Measurements from ENCODE around the gene NELL1.

The NELL1 gene

DNA sequence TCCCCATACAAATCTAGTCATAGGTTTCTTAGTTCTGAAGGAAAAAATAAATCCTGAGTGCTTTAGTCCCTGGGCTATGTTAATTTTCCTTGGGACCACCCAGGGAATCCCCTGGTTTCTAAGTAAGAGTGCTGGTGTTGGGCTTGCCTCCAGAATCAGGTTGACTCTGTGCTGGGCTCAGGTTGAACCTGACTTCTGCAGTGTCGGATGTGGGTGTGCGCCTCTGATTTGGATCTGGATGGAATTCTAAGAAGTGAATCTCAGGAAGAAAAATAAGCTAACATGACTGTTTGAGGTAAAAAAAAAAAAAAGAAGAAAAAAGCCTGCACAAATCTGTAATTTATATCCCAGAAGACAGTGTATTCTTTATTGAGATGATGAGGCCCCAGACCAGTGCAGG, 29.0 kb upstream of the NELL1 start:
- H3K4me3 ChIP-seq (replicated peaks in 1 of 2; ENCODE audit: low read depth in 2 of 2, low read length in 2 of 2) = no peak overlapping the region
- TF ChIP-seq, protein P1, sequence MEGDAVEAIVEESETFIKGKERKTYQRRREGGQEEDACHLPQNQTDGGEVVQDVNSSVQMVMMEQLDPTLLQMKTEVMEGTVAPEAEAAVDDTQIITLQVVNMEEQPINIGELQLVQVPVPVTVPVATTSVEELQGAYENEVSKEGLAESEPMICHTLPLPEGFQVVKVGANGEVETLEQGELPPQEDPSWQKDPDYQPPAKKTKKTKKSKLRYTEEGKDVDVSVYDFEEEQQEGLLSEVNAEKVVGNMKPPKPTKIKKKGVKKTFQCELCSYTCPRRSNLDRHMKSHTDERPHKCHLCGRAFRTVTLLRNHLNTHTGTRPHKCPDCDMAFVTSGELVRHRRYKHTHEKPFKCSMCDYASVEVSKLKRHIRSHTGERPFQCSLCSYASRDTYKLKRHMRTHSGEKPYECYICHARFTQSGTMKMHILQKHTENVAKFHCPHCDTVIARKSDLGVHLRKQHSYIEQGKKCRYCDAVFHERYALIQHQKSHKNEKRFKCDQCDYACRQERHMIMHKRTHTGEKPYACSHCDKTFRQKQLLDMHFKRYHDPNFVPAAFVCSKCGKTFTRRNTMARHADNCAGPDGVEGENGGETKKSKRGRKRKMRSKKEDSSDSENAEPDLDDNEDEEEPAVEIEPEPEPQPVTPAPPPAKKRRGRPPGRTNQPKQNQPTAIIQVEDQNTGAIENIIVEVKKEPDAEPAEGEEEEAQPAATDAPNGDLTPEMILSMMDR (IDR thresholded peaks at IDR 0.05; ENCODE audit: low read depth, low read length) = no peak

DNA sequence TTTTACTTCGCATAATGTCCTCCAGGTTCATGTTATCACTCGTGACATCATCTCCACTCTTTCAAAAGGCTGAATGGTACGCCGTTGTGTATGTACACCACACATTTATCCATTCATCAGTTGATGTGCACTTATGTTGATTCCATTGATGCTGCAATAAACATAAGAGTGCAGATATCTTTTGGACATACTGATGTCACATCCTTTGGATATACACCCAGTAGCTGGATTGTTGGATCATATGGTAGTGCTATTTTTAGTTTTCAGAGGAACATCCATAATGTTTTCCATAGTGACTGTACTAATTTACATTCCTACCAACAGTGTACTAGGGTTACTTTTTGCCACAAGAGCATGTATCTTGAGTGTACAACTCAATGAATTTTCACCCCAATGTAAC, 25.0 kb upstream of the NELL1 start:
- no peak overlapping the region for H3K4me3 ChIP-seq (replicated peaks in 1 of 2; ENCODE audit: low read depth in 2 of 2, low read length in 2 of 2)
- TF ChIP-seq, protein P1 (IDR thresholded peaks at IDR 0.05; ENCODE audit: low read depth, low read length) = no peak
- DNase-seq (ENCODE audit: low read depth in 2 of 2) = no peak

More for the DNA sequence above, 29.0 kb upstream of the NELL1 start:
- DNase-seq (ENCODE audit: low read depth in 2 of 2) = no peak

DNA sequence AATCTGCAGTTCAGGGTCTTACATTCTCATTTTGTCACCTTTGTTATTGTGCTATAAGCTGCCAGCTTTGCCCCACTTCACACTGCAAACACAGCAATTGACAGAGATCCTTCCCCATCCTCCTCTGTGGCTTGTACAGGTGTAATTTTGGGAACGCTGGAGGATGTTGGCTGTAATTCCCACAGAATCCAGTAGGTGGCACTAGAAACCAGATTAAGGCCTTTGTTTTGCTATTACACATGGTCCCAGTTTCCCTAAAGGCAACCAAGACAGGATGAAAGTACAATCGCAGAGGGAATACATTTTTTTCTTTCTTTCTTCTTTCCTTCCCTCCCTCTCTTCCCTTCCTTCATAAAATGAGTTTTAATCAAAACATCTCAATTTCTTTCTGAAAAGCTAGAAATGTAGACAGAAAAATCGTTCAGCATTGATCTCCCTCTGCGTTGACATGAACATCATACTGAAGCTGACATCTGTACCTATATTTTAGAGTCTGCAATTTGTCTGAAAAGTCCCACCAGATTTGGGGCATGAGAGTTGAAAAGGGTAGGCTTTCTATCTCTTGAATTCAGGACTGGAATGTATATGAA, 21.3 kb upstream of the NELL1 start:
- peak; percentile 57 to 67 for DNase-seq (ENCODE audit: low read depth in 2 of 2)
- H3K4me3 ChIP-seq (replicated peaks in 1 of 2; ENCODE audit: low read depth in 2 of 2, low read length in 2 of 2) = no peak overlapping the region
- TF ChIP-seq, protein P1 (IDR thresholded peaks at IDR 0.05; ENCODE audit: low read depth, low read length) = peak; percentile 85

DNA sequence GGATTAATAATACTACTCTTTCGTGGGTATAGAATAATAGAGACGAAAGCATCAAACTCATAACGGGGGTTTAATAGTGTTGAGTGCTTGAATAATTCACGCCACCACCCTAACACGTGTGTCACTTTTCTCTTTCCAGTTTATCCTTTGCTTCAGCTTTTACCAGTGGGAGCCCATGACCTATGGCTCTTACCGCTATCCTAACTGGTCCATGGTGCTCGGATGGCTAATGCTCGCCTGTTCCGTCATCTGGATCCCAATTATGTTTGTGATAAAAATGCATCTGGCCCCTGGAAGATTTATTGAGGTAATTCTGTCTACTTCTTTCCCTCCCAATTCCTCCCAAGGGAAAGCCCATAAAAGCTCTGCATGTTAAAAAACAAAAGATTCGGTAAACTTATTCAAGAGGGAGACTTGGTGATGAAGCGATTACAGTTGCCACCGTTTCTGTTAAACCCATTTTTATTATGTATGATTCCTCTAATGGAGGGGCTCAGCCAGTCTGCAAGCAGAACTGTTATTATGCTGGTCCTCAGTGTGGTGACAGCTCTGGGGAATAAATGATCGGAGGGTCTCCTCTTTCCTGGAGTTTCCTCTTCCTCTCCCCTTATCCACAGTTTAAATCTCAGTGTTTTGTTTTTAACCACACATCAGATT, 17.1 kb upstream of the NELL1 start:
- TF ChIP-seq, protein P1 (IDR thresholded peaks at IDR 0.05; ENCODE audit: low read depth, low read length) = no peak
- no peak overlapping the region for H3K4me3 ChIP-seq (replicated peaks in 1 of 2; ENCODE audit: low read depth in 2 of 2, low read length in 2 of 2)
- no peak for DNase-seq (ENCODE audit: low read depth in 2 of 2)

DNA sequence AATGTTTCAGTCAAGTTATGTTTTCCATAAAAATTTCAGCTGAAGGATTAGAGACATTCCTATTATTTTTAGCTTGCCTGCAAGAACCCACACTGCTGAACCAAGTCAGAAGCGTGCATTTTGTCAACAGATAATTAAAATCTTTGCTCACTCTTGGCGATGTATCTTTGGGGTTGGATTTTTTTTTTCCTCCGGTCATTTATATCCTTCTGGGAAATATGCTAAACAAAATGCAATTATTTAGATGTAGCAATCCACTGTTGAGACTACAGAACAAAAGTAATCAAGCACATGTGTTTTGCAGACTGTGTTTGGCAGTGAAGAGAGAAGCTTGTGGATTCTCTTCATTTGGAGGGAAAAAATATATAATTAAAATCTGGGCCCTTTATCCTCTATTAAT, 15.3 kb upstream of the NELL1 start:
- no peak for DNase-seq (ENCODE audit: low read depth in 2 of 2)
- TF ChIP-seq, protein P1 (IDR thresholded peaks at IDR 0.05; ENCODE audit: low read depth, low read length) = no peak
- H3K4me3 ChIP-seq (replicated peaks in 1 of 2; ENCODE audit: low read depth in 2 of 2, low read length in 2 of 2) = no peak overlapping the region

DNA sequence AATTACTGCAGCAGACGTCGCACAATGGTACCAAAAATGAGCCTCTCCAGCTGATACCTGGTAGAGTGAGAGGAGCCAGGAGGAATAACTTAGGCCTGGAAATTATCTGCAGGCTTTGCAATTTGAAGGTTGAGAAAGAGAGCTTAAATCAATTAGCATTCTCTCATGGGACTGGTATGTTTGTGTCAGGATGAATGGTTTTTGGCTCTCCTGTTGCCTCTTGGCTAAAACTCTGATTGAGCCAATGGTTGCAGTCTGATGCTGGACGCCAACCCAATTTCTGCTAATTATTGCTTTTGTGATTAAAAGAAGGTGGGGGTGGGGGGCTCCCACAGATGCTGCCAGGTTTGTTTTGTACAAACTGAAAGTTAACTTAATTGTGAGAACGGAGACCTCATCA, 12.5 kb upstream of the NELL1 start:
- H3K4me3 ChIP-seq (replicated peaks in 1 of 2; ENCODE audit: low read depth in 2 of 2, low read length in 2 of 2) = no peak overlapping the region

More for the DNA sequence above, 12.5 kb upstream of the NELL1 start:
- TF ChIP-seq, protein P1 (IDR thresholded peaks at IDR 0.05; ENCODE audit: low read depth, low read length) = no peak
- no peak for DNase-seq (ENCODE audit: low read depth in 2 of 2)

Measured in cardiac fibroblast (primary cell).